Vagina (tissue), 2 donors: Measurements from ENCODE around the gene NOSTRIN.

Experiments
- CTCF ChIP-seq, 3 experiments: fragments of 450-650 bp in 2 of 3; fragments of 200-600 bp in 1 of 3; sonication (generic) in 1 of 3; IDR thresholded peaks; one replicate each; pipeline ENCODE4 v1.5.1; 2017 to 2019; ENCODE audit warnings: antibody characterized with exemption in 3 of 3, mild to moderate bottlenecking in 2 of 3, moderate library complexity in 2 of 3
- POLR2A ChIP-seq, 2 donors: fragments of 450-650 bp; IDR thresholded peaks; one replicate each; pipeline ENCODE4 v1.6.1; 2017; ENCODE audit warnings: antibody characterized with exemption in 2 of 2, mild to moderate bottlenecking in 2 of 2, moderate library complexity in 2 of 2
- POLR2AphosphoS5 ChIP-seq, 2 donors: sonication (generic); formaldehyde crosslinking; IDR thresholded peaks; one replicate each; pipeline ENCODE4 v1.9.0; 2017; ENCODE audit warnings: antibody characterized with exemption in 2 of 2, mild to moderate bottlenecking in 2 of 2, low read depth in 1 of 2; ENCODE audit not compliant: insufficient read depth in 1 of 2

- TF ChIP-seq CTCF (IDR thresholded peaks at IDR 0.05), result no peak
- TF ChIP-seq POLR2A (IDR thresholded peaks at IDR 0.05), result no peak
- TF ChIP-seq POLR2AphosphoS5 (IDR thresholded peaks at IDR 0.05; ENCODE audit: insufficient read depth in 1 of 2, low read depth in 1 of 2), result no peak
These were observed 655 bp downstream of the NOSTRIN start for GRCh38 chr2:168802859-168803725.
